ENCODE measurements around the gene DPP9. TPM values are rescaled to one million over a fixed set of nuclear protein-coding genes. Genes with fewer than 3 reads are reported as not detected.

The DPP9 gene
- total RNA-seq, 1 donor from 2014 or later = 53.8 TPM

DNA sequence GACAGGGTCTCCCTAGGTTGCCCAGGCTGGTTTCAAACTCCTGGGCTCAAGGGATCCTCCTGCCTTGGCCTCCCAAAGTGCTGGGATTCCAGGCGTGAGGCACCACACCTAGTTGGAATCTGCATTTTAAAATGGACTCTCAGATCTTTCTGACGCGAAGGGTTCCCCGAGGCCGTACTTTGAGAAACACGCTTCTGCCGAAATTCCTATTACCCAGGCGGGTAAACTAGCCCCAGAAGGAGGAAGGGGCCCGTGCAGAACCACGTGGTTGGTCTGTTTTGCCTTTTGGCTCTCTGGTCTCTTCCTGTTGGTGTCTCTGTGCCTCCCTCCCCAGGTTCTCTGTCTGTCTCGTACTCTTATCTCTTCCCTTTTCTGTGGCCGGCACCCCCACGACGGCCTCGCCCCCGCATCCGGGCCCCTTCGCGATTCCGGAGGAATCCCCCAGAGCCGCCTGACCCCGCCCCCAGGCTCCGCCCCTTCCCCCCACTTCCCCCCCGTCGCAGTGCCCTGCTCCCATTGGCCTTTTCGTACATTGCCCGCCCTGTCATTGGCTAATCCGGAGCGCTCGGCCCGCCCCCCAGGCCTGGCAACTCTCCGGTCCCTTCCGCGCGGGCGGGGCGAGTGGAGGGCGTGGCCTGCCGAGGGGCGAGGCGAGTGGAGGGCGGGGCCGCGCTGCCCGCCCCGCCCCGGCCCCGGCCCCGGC lies 84.7 kb downstream of the DPP9 start, which contains the start of gene TNFAIP8L1:
TNFAIP8L1 (plus strand) TSS at position 689 of the 703 bp plus-strand sequence. CDS start 12,354 bp downstream, outside the sequence.
- no peaks in the 10 kb centered on the region for H3K27me3 ChIP-seq
- peak within 1 kb of the TSS; percentile 51 for H3K27ac ChIP-seq
- peak within 1 kb of the TSS; percentile 61 to 74 for H3K4me3 ChIP-seq
- H3K36me3 ChIP-seq = no peaks in the 10 kb centered on the region
- H3K9me3 ChIP-seq = no peaks in the 10 kb centered on the region
- intact Hi-C loops (cut with DNase I) = loop anchor here (5.0 kb wide), 1 partner anchor 62 kb away; no protein-coding TSS in a partner anchor
- peaks cover 53% of the 10 kb centered on the region for H3K4me1 ChIP-seq
- TF ChIP-seq, protein P1, sequence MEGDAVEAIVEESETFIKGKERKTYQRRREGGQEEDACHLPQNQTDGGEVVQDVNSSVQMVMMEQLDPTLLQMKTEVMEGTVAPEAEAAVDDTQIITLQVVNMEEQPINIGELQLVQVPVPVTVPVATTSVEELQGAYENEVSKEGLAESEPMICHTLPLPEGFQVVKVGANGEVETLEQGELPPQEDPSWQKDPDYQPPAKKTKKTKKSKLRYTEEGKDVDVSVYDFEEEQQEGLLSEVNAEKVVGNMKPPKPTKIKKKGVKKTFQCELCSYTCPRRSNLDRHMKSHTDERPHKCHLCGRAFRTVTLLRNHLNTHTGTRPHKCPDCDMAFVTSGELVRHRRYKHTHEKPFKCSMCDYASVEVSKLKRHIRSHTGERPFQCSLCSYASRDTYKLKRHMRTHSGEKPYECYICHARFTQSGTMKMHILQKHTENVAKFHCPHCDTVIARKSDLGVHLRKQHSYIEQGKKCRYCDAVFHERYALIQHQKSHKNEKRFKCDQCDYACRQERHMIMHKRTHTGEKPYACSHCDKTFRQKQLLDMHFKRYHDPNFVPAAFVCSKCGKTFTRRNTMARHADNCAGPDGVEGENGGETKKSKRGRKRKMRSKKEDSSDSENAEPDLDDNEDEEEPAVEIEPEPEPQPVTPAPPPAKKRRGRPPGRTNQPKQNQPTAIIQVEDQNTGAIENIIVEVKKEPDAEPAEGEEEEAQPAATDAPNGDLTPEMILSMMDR (IDR thresholded peaks at IDR 0.05) = no peak
- TF ChIP-seq POLR2A (IDR thresholded peaks at IDR 0.05) (no peak), POLR2AphosphoS5 (IDR thresholded peaks at IDR 0.05; ENCODE audit: insufficient read depth in 1 of 2, low read depth in 1 of 2) (peak in 1 of 2 donors; percentile 19)
- peak in 1 of 2 donors; percentile 93 for DNase-seq (ENCODE audit: extremely low spot score in 2 of 2)

- TF ChIP-seq, protein P1 (IDR thresholded peaks at IDR 0.05) = no peak
- TF ChIP-seq POLR2AphosphoS5 (IDR thresholded peaks at IDR 0.05; ENCODE audit: insufficient read depth in 1 of 2, low read depth in 1 of 2) (no peak), POLR2A (IDR thresholded peaks at IDR 0.05) (no peak)
Measured at GRCh38 chr19:4638317-4638716, 85.3 kb downstream of the DPP9 start.

GRCh38 chr19:4636761-4637160 lies 86.9 kb downstream of the DPP9 start:
- DNase-seq (ENCODE audit: extremely low spot score in 2 of 2) = no peak
- no peak for TF ChIP-seq POLR2AphosphoS5 (IDR thresholded peaks at IDR 0.05; ENCODE audit: insufficient read depth in 1 of 2, low read depth in 1 of 2)
- TF ChIP-seq, protein P1 (IDR thresholded peaks at IDR 0.05) = no peak
- TF ChIP-seq POLR2A (IDR thresholded peaks at IDR 0.05) = no peak
- intact Hi-C loops (cut with DNase I) = loop anchor here (5.0 kb wide), 1 partner anchor 59 kb away; no protein-coding TSS in a partner anchor
- Histone ChIP-seq H3K4me1 (peaks cover 51% of the 10 kb centered on the region), H3K27ac (no peak overlapping the region), H3K27me3 (no peaks in the 10 kb centered on the region), H3K4me3 (peak overlapping the region; percentile 43), H3K9me3 (no peaks in the 10 kb centered on the region), H3K36me3 (no peaks in the 10 kb centered on the region)

More at GRCh38 chr19:4638317-4638716, 85.3 kb downstream of the DPP9 start:
- H3K4me1 ChIP-seq = peaks cover 53% of the 10 kb centered on the region
- peak overlapping the region; percentile 43 for H3K27ac ChIP-seq
- H3K27me3 ChIP-seq = no peaks in the 10 kb centered on the region
- intact Hi-C loops (cut with DNase I) = loop anchor here (5.0 kb wide), 1 partner anchor 61 kb away; no protein-coding TSS in a partner anchor
- H3K4me3 ChIP-seq = peak overlapping the region in 1 of 2 donors; percentile 61
- no peak for DNase-seq (ENCODE audit: extremely low spot score in 2 of 2)
- H3K9me3 ChIP-seq = no peaks in the 10 kb centered on the region
- H3K36me3 ChIP-seq = no peaks in the 10 kb centered on the region

DNA sequence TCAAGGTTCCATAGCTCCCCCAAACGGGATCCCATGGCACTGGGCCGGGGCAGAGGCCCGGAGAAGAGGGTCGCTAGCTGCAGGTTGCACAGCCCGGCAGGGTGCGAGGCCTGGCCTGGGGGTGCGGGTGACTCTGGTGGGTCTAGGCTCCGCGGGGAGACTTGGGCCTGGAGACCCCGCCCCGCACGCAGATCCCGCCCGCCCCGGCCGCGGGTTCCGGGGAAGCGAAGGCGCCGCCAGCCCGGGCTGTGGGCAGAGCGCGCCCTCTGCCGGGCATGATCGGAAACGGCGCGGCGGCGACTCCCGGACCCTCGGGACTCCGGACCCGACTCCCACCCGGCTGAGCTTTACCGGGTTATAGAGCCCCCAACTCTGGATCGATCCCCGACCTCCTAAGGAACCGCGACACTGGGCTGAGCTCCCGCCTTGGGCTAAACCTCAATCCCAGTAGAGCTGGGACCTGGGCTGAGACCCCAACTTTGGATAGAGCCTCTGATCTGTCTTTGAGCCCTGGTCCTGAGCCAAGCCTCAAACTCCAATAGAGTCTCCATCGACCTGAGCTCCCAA lies 87.4 kb downstream of the DPP9 start:
- TF ChIP-seq, protein P1 (IDR thresholded peaks at IDR 0.05) = peak; percentile 50 to 92 (median 74)
- no peak for TF ChIP-seq POLR2AphosphoS5 (IDR thresholded peaks at IDR 0.05; ENCODE audit: insufficient read depth in 1 of 2, low read depth in 1 of 2)
- H3K27ac ChIP-seq = no peak overlapping the region

More for the DNA sequence above, 87.4 kb downstream of the DPP9 start:
- intact Hi-C loops (cut with DNase I) = loop anchor here (5.0 kb wide), 1 partner anchor 59 kb away; no protein-coding TSS in a partner anchor
- Histone ChIP-seq H3K4me1 (peaks cover 46% of the 10 kb centered on the region), H3K9me3 (no peaks in the 10 kb centered on the region), H3K4me3 (peak overlapping the region; percentile 43), H3K36me3 (no peaks in the 10 kb centered on the region), H3K27me3 (no peaks in the 10 kb centered on the region)
- no peak for DNase-seq (ENCODE audit: extremely low spot score in 2 of 2)
